Tibial artery (tissue), 4 donors: Measurements from ENCODE around the gene TMUB1.

Experiments used
- DNase-seq, 2 donors: peaks; one replicate each; pipeline ENCODE4 v3.0.0-alpha.2; 2019
- H3K27ac ChIP-seq, 2 donors: fragments of 200-600 bp; sonication (generic) in 1 of 2; 1 replicate in 1 of 2; 2 replicates in 1 of 2; pipeline ENCODE4 v1.5.1; 2018 to 2019; ENCODE audit warnings: mild to moderate bottlenecking in 1 of 2
- H3K27me3 ChIP-seq, 2 donors: fragments of 200-600 bp; sonication (generic) in 1 of 2; one replicate each; pipeline versions ENCODE4 v1.5.1 to v1.6.0; 2016 to 2019
- H3K36me3 ChIP-seq, 3 donors: fragments of 200-600 bp; sonication (generic) in 2 of 3; one replicate each; pipeline ENCODE4 v1.5.1; 2016 to 2019; ENCODE audit warnings: mild to moderate bottlenecking in 2 of 3
- H3K4me1 ChIP-seq, 4 donors: fragments of 200-600 bp; sonication (generic) in 2 of 4; 1 replicate in 3 of 4; 2 replicates in 1 of 4; pipeline ENCODE4 v1.5.1; 2016 to 2019
- H3K4me3 ChIP-seq, 2 donors: fragments of 200-600 bp; sonication (generic) in 1 of 2; 1 replicate in 1 of 2; 2 replicates in 1 of 2; pipeline ENCODE4 v1.5.1; 2018 to 2019; ENCODE audit warnings: mild to moderate bottlenecking in 2 of 2
- H3K9me3 ChIP-seq, 3 donors: fragments of 200-600 bp; sonication (generic) in 1 of 3; one replicate each; pipeline ENCODE4 v1.5.1; 2016 to 2019
- intact Hi-C: fragments of 100-400 bp; cut with DNase I; formaldehyde crosslinking; loops from one replicate; pipeline ENCODE4 v1.15.0; 2023; ENCODE audit warnings: low total_unique reads
- TF ChIP-seq, protein P1 (sequence below), 2 experiments: fragments of 200-600 bp in 1 of 2; fragments of 450-650 bp in 1 of 2; IDR thresholded peaks; one replicate each; pipeline ENCODE4 v1.5.1; 2017 to 2019; ENCODE audit warnings: antibody characterized with exemption in 2 of 2, mild to moderate bottlenecking in 1 of 2, moderate library complexity in 1 of 2

The TMUB1 gene

GRCh38 chr7:151104411-151105235 is 21.3 kb upstream of the TMUB1 start:
- intact Hi-C loops = loop anchor here (5.0 kb wide), 1 partner anchor 202 kb away; no protein-coding TSS in a partner anchor
- H3K27ac ChIP-seq = no peak overlapping the region

GRCh38 chr7:151103973-151104372 is 20.7 kb upstream of the TMUB1 start:
- DNase-seq = no peak
- Histone ChIP-seq H3K9me3 (no peaks in the 10 kb centered on the region), H3K36me3 (no peaks in the 10 kb centered on the region), H3K27me3 (no peaks in the 10 kb centered on the region), H3K4me3 (no peak overlapping the region), H3K27ac (no peak overlapping the region), H3K4me1 (peaks cover 0 to 20% (median 6%) of the 10 kb centered on the region in 4 donors)
- intact Hi-C loops = no loop called here
- TF ChIP-seq, protein P1, sequence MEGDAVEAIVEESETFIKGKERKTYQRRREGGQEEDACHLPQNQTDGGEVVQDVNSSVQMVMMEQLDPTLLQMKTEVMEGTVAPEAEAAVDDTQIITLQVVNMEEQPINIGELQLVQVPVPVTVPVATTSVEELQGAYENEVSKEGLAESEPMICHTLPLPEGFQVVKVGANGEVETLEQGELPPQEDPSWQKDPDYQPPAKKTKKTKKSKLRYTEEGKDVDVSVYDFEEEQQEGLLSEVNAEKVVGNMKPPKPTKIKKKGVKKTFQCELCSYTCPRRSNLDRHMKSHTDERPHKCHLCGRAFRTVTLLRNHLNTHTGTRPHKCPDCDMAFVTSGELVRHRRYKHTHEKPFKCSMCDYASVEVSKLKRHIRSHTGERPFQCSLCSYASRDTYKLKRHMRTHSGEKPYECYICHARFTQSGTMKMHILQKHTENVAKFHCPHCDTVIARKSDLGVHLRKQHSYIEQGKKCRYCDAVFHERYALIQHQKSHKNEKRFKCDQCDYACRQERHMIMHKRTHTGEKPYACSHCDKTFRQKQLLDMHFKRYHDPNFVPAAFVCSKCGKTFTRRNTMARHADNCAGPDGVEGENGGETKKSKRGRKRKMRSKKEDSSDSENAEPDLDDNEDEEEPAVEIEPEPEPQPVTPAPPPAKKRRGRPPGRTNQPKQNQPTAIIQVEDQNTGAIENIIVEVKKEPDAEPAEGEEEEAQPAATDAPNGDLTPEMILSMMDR (IDR thresholded peaks at IDR 0.05) = no peak

More at GRCh38 chr7:151104411-151105235, 21.3 kb upstream of the TMUB1 start:
- TF ChIP-seq, protein P1 (IDR thresholded peaks at IDR 0.05) = no peak
- Histone ChIP-seq H3K9me3 (no peaks in the 10 kb centered on the region), H3K4me3 (no peak overlapping the region), H3K4me1 (peaks cover 0 to 17% (median 6%) of the 10 kb centered on the region in 4 donors), H3K36me3 (no peaks in the 10 kb centered on the region), H3K27me3 (no peaks in the 10 kb centered on the region)
- DNase-seq = no peak

DNA sequence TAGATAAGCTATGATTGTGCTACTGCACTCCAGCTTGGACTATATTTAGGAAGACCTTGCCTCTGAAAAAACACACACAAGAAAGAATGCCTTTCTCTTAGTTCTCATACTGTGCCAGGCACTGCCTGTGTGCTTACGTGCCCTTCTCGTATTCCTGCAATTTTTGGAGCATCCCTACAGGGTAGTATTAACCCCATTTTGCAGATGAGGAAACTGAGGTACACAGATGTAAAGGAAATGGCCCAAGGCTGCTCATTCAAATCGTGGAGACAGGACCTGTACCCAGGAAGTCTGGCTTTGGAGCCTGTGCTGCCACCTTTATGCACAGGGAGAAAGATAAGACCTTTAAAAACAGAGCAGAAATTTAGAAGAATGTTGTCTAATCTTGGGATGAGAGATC is 19.7 kb upstream of the TMUB1 start:
- Histone ChIP-seq H3K27me3 (no peaks in the 10 kb centered on the region), H3K4me1 (peaks cover 0 to 24% (median 6%) of the 10 kb centered on the region in 4 donors), H3K27ac (no peak overlapping the region), H3K4me3 (no peak overlapping the region), H3K9me3 (no peaks in the 10 kb centered on the region), H3K36me3 (peaks cover 0 to 4% (median 0%) of the 10 kb centered on the region in 3 donors)
- intact Hi-C loops = no loop called here
- TF ChIP-seq, protein P1 (IDR thresholded peaks at IDR 0.05) = no peak
- DNase-seq = no peak

GRCh38 chr7:151101621-151102396 is 18.5 kb upstream of the TMUB1 start:
- H3K36me3 ChIP-seq = peaks cover 0 to 7% (median 0%) of the 10 kb centered on the region in 3 donors
- no peaks in the 10 kb centered on the region for H3K27me3 ChIP-seq
- intact Hi-C loops = no loop called here
- no peak overlapping the region for H3K27ac ChIP-seq
- H3K4me3 ChIP-seq = no peak overlapping the region
- TF ChIP-seq, protein P1 (IDR thresholded peaks at IDR 0.05) = no peak
- peaks cover 0 to 25% (median 6%) of the 10 kb centered on the region in 4 donors for H3K4me1 ChIP-seq
- peak in 1 of 2 donors; percentile 62 for DNase-seq
- no peaks in the 10 kb centered on the region for H3K9me3 ChIP-seq

DNA sequence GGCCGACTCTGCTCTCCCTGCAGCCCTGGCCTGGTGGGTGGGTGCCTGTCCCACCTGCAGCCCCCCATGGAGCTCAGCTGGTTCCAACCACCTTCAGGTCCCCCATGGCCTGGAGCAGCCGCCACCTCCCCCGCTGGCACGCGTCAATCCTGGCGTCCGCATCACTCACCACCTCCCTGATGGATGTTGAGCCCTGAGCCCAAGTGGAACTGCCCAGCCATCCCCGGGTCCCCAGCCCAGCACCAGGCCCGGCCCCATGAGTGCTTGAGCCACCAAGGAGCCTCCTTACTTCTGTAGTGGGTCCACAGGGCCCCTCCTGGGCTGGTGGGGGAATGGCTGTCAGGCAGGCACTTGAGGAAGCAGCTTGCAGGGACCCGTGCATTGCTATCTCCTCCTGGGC is 17.6 kb upstream of the TMUB1 start:
- TF ChIP-seq, protein P1 (IDR thresholded peaks at IDR 0.05) = no peak
- intact Hi-C loops = no loop called here
- Histone ChIP-seq H3K9me3 (no peaks in the 10 kb centered on the region), H3K27me3 (no peaks in the 10 kb centered on the region), H3K36me3 (peaks cover 0 to 7% (median 0%) of the 10 kb centered on the region in 3 donors), H3K4me3 (no peak overlapping the region), H3K27ac (no peak overlapping the region), H3K4me1 (peaks cover 0 to 25% (median 6%) of the 10 kb centered on the region in 4 donors)
- peak in 1 of 2 donors; percentile 50 for DNase-seq
